Measurements from ENCODE around the gene CDKL5. TPM values are rescaled to one million over a fixed set of nuclear protein-coding genes. Genes with fewer than 3 reads are reported as not detected.

The CDKL5 gene
- total and polyA plus RNA-seq, 2 experiments from 2014 or later = 7.5 to 13.7 TPM

GRCh38 chrX:18666614-18667013, 241.2 kb downstream of the CDKL5 start:
- no peak overlapping the region for H3K4me3 ChIP-seq
- no peaks in the 10 kb centered on the region for H4K20me1 ChIP-seq (replicated peaks; ENCODE audit: insufficient read depth)
- H3K36me3 ChIP-seq (ENCODE audit: insufficient read depth) = no peaks in the 10 kb centered on the region
- ATAC-seq (no peak), DNase-seq (ENCODE audit: low spot score) (no peak)
- Mint-ChIP-seq H3K27me3 (ENCODE audit: insufficient read depth, low read depth, poor library complexity) (peaks cover 3% of the 10 kb centered on the region), H3K27ac (no peak overlapping the region), H3K36me3 (ENCODE audit: low read depth) (no peaks in the 10 kb centered on the region), H3K4me1 (peaks cover 3% of the 10 kb centered on the region; the same call in 2 of the 3 replicates), H3K9me3 (peaks cover 3% of the 10 kb centered on the region; the same call in 1 of the 3 replicates), H3K4me3 (no peak overlapping the region)
- H3K27me3 ChIP-seq (ENCODE audit: insufficient read depth) = no peaks in the 10 kb centered on the region
- H3K79me2 ChIP-seq (replicated peaks; ENCODE audit: insufficient read depth) = no peaks in the 10 kb centered on the region
- H2AFZ ChIP-seq = no peak overlapping the region
- no peak overlapping the region for H3K27ac ChIP-seq (ENCODE audit: low read depth)
- H3K4me2 ChIP-seq = no peak overlapping the region
- no peaks in the 10 kb centered on the region for H3F3A ChIP-seq (replicated peaks; ENCODE audit: low read depth)
- H3K4me1 ChIP-seq (ENCODE audit: insufficient read depth) = no peaks in the 10 kb centered on the region
- no peaks in the 10 kb centered on the region for H3K9me2 ChIP-seq (ENCODE audit: insufficient read depth)
- TF ChIP-seq STAT1 (IDR thresholded peaks at IDR 0.05; ENCODE audit: unreplicated experiment) (no peak), ETS1 (IDR thresholded peaks at IDR 0.05) (no peak), ZNF462 (CRISPR knock-in tag; IDR thresholded peaks at IDR 0.05) (no peak), CTCF (conservative IDR thresholded peaks at IDR 0.05; ENCODE audit: low read depth in 2 of 2) (no peak), CREB1 (CRISPR knock-in tag; IDR thresholded peaks at IDR 0.05; ENCODE audit: low read depth) (no peak), NANOG (IDR thresholded peaks at IDR 0.05; ENCODE audit: borderline replicate concordance) (no peak), JUNB (IDR thresholded peaks at IDR 0.05; ENCODE audit: unreplicated experiment) (no peak), REST (IDR thresholded peaks at IDR 0.05; ENCODE audit: unreplicated experiment) (no peak), EZH2phosphoT487 (IDR thresholded peaks at IDR 0.05; ENCODE audit: unreplicated experiment) (no peak), ZNF114 (CRISPR knock-in tag; IDR thresholded peaks at IDR 0.05) (no peak), EZH2 (IDR thresholded peaks at IDR 0.05; ENCODE audit: low read depth, unreplicated experiment) (no peak), ZNF331 (CRISPR knock-in tag; IDR thresholded peaks at IDR 0.05; ENCODE audit: low read depth) (no peak), POLR2AphosphoS5 (IDR thresholded peaks at IDR 0.05; ENCODE audit: low read depth) (no peak)

Measured in GM23338 (cell line).